Measurements from ENCODE around the gene PRRC1. TPM values are rescaled to one million over a fixed set of nuclear protein-coding genes. Genes with fewer than 3 reads are reported as not detected.

The PRRC1 gene
- total and polyA plus RNA-seq, 9 of the 15 experiments (the other 6 are each of a cell fraction or from before 2014, with no cell fraction given), result 23.4 to 68.7 (median 43.9) TPM

DNA sequence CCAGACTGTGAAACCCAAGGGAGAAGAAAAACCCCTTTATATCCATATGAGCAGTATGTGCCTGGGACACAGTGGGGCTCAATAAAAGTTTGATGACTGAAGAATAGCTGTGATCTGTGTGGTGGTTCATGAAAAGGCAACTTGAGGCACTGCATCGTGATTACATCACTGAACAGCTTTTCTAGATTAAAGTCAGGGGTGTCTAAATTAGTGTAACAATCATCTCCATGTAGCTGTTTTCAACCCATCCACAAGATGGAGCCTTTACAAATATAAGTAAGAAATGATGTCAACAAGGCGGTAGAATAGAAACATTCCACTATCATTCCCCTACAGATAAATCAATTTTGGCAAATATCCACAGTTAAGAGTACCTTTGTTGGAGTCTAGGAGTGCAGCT lies 55.5 kb downstream of the PRRC1 start:
- BruUV-seq (replicated peaks), result no TSS peak
- FAIRE-seq, result no peak
- H3K9ac ChIP-seq (ENCODE audit: insufficient read depth in 1 of 2, low read depth in 2 of 2, low read length in 2 of 2), result no peak overlapping the region
- no peak overlapping the region for H3K27ac ChIP-seq (ENCODE audit: extremely low read depth, low read depth, low read length)
- ChIA-PET CTCF (ENCODE audit: low intra/inter-chr PET ratio) (no interaction called here), POLR2A (no interaction called here)
- H3K4me2 ChIP-seq (ENCODE audit: insufficient read depth, low read length), result no peak overlapping the region
- H2AFZ ChIP-seq (ENCODE audit: low read depth, low read length), result no peak overlapping the region
- 6% methylated on average over 2 of the region's 2 CpGs for WGBS (ENCODE audit: insufficient coverage, low coverage, missing lambda C conversion rate)
- 0 out of 2 replicates have a peak, but pooled peaks cover 3% of the 10 kb centered on the region for H3K9me3 ChIP-seq (replicated peaks; ENCODE audit: control insufficient read depth, insufficient read depth, low read depth, low read length)
- H3K79me2 ChIP-seq (ENCODE audit: control insufficient read depth, insufficient read depth, low read length), result no peaks in the 10 kb centered on the region
- no peaks in the 10 kb centered on the region for H3K9me1 ChIP-seq (ENCODE audit: control insufficient read depth, insufficient read depth, low read length)
- intact Hi-C loops (cut with micrococcal nuclease), result no loop called here
- in situ Hi-C loops (cut with MboI), result loop anchor here (5.0 kb wide), 1 partner anchor 629 kb away; no protein-coding TSS in a partner anchor
- H3K36me3 ChIP-seq (ENCODE audit: control insufficient read depth, insufficient read depth, low read length), result no peaks in the 10 kb centered on the region
- TF ChIP-seq, protein P1, sequence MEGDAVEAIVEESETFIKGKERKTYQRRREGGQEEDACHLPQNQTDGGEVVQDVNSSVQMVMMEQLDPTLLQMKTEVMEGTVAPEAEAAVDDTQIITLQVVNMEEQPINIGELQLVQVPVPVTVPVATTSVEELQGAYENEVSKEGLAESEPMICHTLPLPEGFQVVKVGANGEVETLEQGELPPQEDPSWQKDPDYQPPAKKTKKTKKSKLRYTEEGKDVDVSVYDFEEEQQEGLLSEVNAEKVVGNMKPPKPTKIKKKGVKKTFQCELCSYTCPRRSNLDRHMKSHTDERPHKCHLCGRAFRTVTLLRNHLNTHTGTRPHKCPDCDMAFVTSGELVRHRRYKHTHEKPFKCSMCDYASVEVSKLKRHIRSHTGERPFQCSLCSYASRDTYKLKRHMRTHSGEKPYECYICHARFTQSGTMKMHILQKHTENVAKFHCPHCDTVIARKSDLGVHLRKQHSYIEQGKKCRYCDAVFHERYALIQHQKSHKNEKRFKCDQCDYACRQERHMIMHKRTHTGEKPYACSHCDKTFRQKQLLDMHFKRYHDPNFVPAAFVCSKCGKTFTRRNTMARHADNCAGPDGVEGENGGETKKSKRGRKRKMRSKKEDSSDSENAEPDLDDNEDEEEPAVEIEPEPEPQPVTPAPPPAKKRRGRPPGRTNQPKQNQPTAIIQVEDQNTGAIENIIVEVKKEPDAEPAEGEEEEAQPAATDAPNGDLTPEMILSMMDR (IDR thresholded peaks at IDR 0.05 in 2 of 3, conservative IDR thresholded peaks at IDR 0.05 in 1 of 3; ENCODE audit: insufficient read depth in 2 of 3, low read depth in 1 of 3, low read length in 3 of 3), result 0 out of 6 replicates have a peak, but pooled peaks of 1 of the 3 experiments have one; percentile 13
- TF ChIP-seq EHMT2 (IDR thresholded peaks at IDR 0.05), result no peak
- no peak for TF ChIP-seq KDM1A (IDR thresholded peaks at IDR 0.05)
- TF ChIP-seq ZBTB8A (IDR thresholded peaks at IDR 0.05; ENCODE audit: partially characterized antibody), result no peak
- TF ChIP-seq NR3C1 (CRISPR knock-in tag; IDR thresholded peaks at IDR 0.05), result no peak
- TF ChIP-seq YY1 (IDR thresholded peaks at IDR 0.05; ENCODE audit: borderline replicate concordance in 1 of 3, control insufficient read depth in 1 of 3, extremely low read depth in 1 of 3, insufficient read depth in 3 of 3, insufficient read length in 1 of 3, insufficient replicate concordance in 2 of 3, low read depth in 1 of 3, low read length in 2 of 3), result no peak
- no peak for TF ChIP-seq PURB (CRISPR knock-in tag; IDR thresholded peaks at IDR 0.05; ENCODE audit: low read depth)
- no peak overlapping the region for H3K4me3 ChIP-seq
- H3K27me3 ChIP-seq (ENCODE audit: control insufficient read depth in 2 of 2, insufficient read depth in 2 of 2, low read length in 2 of 2), result peaks cover 0 to 5% of the 10 kb centered on the region in 2 experiments; a peak in 1 of 5 replicates
- ATAC-seq, result no peak
- peaks cover 0 to 3% of the 10 kb centered on the region in 2 experiments; a peak in 1 of 5 replicates for H3K4me1 ChIP-seq (replicated peaks in 1 of 2; ENCODE audit: control insufficient read depth in 2 of 2, insufficient read depth in 2 of 2, low read length in 2 of 2)
- DNase-seq (ENCODE audit: extremely low read depth in 1 of 4, low spot score in 3 of 4), result peak in 1 of 4 experiments; percentile 0
- H4K20me1 ChIP-seq (replicated peaks; ENCODE audit: control insufficient read depth, insufficient read depth, low read length), result no peaks in the 10 kb centered on the region

Measured in K562 (cell line).